UCSD-AML1 (cell line): Measurements from ENCODE around the gene FRZB.
"Not testable (repeated sequence)": the region's sequence is repeated elsewhere in the genome, so short reads cannot be mapped to it uniquely, and the experiment has no call there.

ENCODE experiments used
- DNase-seq: peaks from one replicate; lab custom pipeline; 2025; ENCODE audit not compliant: unreplicated experiment; lab: John Stamatoyannopoulos, UW

FRZB gene

DNA sequence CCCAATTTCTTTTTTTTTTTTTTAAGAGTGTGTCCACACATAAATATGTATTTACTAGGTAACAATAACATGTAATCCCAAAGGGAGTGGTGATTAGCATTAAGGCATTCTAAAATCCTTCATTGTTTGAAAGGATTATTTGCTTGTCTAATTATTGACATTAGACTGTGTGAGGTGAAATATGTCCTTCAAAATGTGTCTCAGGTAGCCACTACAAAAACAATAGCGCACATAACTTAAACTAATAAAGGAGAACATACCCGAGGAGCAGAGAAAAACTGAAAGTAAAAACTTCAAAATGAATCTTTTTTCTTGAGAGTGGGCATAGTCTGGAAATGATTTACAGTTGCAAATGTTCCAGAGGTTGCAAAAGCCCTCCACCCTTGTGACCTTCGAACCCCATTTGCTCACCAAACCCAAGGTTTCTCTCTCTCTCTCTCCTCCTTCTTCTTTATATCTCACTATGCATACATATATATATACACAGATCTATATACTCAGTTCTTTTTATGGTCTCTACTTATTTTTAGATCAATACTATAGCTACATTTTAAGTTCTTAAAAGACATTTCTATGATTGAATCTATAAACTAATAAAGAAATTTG lies 24.4 kb upstream of the FRZB start:
- DNase-seq = no peak

DNA sequence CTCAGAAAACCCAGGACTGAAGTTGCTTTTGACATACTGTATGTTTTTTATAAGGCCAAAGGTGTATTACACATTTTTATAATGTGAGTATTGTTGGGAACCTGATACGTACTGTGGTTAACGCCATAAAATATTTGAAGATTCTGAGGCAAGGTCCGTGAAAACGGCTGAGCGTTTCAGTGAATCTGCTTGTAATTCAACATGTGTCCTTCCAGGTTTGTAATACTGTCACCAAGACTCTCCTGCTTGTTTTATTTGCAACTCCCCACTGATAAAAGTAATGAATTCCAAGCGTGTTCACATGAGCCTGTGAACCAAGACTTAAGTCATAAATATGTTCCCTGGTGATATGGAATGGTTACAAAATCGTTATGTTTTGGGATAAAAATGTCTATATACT lies 23.9 kb upstream of the FRZB start:
- no peak for DNase-seq

DNA sequence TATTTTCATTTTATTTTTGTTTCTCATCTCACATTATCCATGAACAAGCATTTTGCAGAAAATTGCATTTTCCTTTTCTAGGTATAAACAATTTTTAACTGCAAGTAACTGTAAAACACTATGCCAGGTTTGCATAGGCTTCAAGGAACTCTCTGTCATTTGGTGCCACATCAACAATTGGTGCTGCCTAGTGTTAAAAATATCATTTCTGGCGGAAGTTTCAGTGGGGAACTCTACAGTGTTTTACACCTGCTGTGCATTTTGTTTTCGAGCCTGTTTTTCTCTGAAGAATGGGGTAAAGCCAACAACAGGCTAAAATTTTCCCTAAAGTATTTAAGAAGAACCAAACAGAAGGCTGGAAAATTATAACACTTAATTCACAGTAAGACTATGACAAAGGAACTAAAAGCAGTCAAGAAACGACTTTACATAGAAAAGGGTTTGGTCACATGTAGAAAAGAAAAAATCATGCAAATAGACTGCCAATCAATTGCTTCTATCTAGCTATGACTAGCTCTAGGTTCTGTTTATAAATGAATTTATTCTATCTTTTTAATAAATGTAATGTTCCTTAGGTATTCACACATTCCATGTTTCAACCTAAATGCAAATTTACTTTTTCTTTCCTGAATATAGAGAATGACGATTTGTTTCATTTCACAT lies 21.4 kb upstream of the FRZB start:
- DNase-seq = no peak

DNA sequence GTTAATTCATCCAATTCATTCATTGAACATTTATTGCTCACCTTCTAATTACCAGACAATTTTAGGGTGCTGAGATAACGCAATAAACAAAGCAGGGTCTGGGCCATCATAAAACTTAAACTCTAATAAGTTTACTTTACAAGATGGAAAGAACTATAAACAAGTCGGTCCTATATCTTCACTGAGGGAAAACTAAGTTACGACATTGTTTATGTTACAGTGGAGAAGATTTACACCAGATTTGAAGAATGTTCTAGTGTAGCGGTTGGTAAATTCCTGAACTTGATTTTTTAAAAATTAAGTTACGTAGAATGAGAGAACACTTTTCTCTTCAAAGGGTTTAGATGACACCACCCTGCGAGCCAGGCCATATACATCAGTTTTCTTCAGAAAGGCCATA lies 20.7 kb upstream of the FRZB start:
- DNase-seq = no peak

DNA sequence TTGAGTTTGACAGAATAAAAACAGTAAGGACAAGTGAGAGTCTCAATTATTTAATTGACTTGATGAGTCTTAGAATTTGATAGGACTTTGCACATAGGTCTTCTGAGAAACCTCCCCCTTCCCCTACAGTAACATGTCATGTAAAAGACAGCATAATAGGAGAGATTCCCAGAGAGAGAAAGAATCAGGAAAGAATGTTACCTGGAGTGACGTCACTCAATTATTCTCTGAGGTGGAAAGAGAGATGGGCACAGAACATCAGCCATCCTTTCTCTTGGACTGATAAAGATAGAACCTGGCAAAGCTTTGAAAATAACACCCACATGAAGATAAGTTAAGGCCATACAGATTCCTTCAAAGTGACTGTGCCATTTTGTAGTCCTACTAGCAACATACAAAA lies 19.3 kb upstream of the FRZB start:
- DNase-seq = no peak

DNA sequence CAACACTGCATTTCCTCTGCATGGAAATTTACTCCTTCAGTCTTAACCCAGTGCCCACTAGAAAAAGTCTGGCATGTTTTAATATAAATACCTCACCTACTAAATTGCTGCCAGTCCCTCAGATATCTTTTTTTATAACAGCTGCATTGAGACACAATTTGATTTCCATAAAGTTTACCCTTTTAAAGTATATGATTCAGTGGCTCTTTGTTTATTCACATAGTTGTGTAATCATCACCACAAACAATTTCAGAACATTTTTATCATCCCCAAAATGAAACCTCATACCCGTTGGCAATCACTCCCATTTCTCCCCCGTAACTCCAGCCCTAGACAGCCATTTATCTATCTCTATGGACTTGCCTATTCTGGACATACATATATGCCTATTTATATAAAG lies 17.0 kb upstream of the FRZB start:
- DNase-seq = no peak

DNA sequence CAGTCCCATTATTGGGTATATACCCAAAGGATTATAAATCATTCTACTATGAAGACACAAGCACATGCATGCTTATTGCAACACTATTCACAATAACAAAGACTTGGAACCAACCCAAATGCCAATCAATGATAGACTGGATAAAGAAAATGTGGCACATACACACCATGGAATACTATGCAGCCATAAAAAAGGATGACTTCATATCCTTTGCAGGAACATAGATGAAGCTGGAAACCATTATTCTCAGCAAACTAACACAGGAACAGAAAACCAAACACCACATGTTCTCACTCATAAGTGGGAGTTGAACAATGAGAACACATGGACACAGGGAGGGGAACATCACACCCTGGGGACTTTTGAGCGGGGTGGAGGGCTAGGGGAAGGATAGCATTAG lies 13.7 kb upstream of the FRZB start:
- DNase-seq = not testable (repeated sequence)

DNA sequence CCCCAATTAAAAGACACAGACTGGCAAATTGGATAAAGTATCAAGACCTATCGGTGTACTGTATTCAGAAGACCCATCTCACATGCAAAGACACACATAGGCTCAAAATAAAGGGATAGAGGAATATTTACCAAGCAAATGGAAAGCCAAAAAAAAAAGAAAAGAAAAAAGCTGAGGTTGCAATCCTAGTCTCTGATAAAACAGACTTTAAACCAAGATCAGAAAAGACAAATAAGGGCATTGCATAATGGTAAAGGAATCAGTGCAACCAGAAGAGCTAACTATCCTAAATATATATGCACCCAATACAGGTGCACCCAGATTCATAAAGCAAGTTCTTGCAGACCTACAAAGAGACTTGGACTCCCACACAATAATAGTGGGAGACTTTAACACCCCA lies 10.2 kb upstream of the FRZB start:
- DNase-seq = not testable (repeated sequence)

DNA sequence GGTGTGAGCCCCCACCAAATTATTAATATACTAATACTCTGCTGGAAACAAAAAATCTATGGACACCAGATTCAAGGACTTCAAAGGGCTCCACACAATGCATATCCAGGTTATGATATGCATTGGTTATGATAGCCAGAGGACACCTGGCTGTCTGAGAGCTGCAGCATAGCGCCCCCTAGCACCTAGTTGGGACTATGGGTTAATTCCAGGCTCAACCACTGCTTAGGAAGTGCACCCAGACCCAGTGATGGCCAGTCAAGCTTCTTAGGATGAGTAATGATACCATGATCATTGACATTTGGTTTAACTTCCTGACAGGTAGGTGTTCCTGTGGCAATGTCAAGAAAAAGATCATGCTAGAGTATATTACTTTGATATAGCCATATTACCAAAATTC lies 3.8 kb upstream of the FRZB start:
- DNase-seq = peak; percentile 23

- no peak for DNase-seq
Measured at GRCh38 chr2:182868054-182868796, 1.8 kb upstream of the FRZB start.

DNA sequence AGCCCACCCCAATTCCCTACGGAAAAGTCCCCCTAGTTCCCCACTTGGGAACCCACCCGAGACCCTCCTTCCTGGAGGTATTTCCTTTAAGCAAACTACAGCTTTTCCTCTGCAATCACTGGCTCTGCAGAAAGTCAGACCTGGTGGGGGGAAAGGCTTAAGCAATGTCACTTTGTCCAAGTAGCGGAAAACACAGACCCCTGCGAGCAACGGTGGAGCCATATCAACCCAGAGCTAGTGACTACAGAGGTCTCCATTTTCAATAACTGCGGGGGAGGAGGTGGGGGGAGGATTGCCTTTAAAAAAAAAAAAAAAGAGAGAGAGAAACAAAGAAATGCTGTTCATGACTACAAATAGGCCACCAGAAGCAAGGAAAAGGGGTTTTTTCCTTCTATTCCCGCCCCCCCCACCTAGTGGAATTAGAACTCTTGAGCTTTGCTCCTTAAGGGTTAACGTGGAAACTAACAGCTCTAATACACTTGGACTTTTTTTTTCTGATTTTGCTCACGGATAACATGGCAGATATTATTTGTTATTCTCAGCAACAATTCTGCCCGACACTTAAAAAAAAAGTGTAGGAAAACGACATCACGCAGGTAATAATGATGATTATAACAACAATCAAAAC lies 1.1 kb upstream of the FRZB start:
- no peak for DNase-seq

GRCh38 chr2:182866095-182866460 lies 359 bp downstream of the FRZB start:
- DNase-seq = peak; percentile 6

DNA sequence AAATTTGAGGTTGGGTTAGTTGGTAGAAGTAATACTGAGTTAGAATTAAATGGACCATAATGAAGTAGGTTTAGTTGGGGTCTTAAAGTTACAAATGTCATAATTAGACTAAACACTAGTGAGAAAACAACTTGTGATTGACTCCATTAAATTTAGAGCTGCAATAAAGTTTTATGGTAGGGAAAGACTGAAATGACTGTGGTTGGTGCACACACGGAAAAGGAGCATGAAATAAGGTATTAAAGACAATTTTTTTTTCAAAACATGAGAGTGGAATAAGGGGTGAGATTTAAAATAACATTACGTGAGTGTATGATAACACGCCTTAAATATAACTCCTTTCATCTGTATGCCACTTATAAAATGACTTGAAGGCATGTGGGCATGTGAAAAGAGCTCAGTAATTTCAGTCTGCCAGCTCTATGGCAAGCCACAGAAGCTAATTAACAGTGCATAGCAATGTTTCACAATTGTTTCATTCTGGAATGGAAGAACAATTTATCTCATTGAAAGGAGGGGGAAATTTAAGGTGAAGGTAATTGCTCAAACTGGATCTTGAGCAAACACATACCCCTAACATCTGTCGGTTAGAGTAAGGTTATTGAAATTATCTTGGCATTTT lies 1.4 kb downstream of the FRZB start:
- no peak for DNase-seq

DNA sequence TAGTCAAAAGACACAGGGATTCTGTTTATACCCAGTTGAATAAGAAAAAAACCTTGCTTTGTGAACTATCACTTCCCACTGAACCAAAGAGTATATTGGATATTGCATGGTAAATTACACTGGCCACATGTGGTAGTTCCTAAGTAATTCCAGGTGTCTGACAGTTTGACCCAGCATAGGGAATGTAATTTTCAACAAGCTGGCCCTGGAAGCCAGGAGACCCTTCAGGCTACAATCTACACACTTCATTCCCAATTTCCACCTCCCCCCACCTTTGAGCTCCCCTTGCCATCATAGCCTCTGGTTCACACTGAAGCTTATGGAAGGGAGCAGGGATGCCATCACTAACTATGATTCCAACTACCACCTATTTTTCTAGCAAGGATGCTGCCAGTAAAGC lies 2.8 kb downstream of the FRZB start:
- DNase-seq = no peak

- no peak for DNase-seq
Measured at GRCh38 chr2:182862091-182862490, 4.3 kb downstream of the FRZB start.

GRCh38 chr2:182860858-182861257 lies 5.6 kb downstream of the FRZB start:
- no peak for DNase-seq

- DNase-seq = no peak
Measured at GRCh38 chr2:182858671-182859070, 7.8 kb downstream of the FRZB start.

- DNase-seq = no peak
Measured at GRCh38 chr2:182855376-182855775, 11.1 kb downstream of the FRZB start.

DNA sequence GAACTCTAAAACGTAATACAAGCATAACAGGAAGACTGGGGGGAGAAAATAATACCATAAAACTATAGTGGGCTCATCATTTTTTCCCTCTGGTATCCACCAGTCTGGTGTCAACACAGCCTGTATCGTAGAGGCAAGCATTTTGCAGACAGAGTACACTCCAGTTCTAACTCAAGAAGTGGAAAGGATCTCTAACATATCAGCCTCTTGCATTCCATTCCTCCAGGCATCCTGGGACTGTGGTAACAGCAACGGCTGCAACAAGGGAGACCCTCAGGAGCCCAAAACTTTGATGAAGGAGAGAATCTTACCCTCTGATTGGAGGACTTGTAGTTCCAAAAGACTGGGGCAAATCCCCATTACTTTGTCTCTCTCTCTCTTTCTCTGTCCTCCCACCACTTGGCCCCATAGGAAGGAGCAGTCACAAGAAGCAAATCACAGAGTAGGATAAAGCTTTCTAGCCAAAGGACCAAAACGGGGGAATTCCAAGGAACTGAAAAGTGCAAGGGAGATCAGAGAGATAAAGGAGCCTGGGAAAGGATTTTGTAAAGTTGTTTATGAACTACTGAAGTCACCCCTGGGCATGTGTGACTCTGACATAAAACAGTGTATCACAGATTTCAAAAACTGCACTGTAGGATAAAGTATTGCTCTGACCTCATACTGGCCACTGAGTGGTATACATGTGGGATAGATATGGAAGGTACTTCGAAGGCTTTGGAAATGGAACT lies 11.9 kb downstream of the FRZB start:
- no peak for DNase-seq

DNA sequence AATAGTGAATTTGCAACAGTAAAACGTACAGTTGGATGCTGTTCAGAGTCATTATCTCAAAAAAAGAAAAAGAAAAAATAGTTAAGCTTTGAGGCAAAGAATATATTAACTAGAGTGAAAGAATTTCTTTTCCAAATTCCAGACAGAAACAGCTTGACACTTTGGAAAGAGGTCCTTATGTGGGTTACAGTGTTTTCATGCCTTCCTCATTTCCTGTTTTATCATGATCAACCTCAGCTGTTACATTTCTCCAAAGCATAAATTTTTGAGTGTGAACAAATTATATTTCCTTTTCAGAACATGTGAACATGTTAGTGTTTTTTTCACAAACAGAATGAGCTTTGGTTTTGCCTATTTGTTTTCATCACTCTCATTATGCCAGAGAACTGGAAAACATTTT lies 13.6 kb downstream of the FRZB start:
- DNase-seq = no peak

GRCh38 chr2:182852090-182852489 lies 14.3 kb downstream of the FRZB start:
- no peak for DNase-seq
